ENCODE results near the gene FAM47B. TPM values are rescaled to one million over a fixed set of nuclear protein-coding genes. Genes with fewer than 3 reads are reported as not detected.

The FAM47B gene
- total RNA-seq, 3 donors from 2014 or later (not counting 1 experiment from before 2014, with no cell fraction given): not detected

GRCh38 chrX:34918091-34918736 lies 24.4 kb upstream of the FAM47B start:
- Histone ChIP-seq H3K4me1 (ENCODE audit: control insufficient read depth, insufficient read depth, low read length) (no peaks in the 10 kb centered on the region), H3K9me3 (ENCODE audit: control insufficient read depth, insufficient read depth, low read length) (no peaks in the 10 kb centered on the region), H3K36me3 (ENCODE audit: control insufficient read depth, insufficient read depth, low read length) (no peaks in the 10 kb centered on the region), H3K27me3 (ENCODE audit: control insufficient read depth, insufficient read depth, low read length) (no peaks in the 10 kb centered on the region), H3K27ac (ENCODE audit: low read length) (no peak overlapping the region), H3K4me3 (ENCODE audit: low read length) (no peak overlapping the region)
- Mint-ChIP-seq H3K4me1 (no peaks in the 10 kb centered on the region), H3K4me3 (no peak overlapping the region), H3K36me3 (no peaks in the 10 kb centered on the region), H3K27ac (no peak overlapping the region), H3K9me3 (peaks cover 0 to 3% of the 10 kb centered on the region in 2 donors), H3K27me3 (ENCODE audit: low read depth in 2 of 2) (no peaks in the 10 kb centered on the region)
- no peak for ATAC-seq
- WGBS (ENCODE audit: insufficient coverage): 65% methylated on average over 4 of the region's 5 CpGs
- intact Hi-C loops (cut with micrococcal nuclease): no loop called here
- no peak for TF ChIP-seq CTCF (IDR thresholded peaks at IDR 0.05)
- DNase-seq: no peak

- no peak for ATAC-seq
- WGBS (ENCODE audit: insufficient coverage): no CpG with 5 or more reads among the region's 1 CpG
Observed at GRCh38 chrX:34918856-34919255, 23.7 kb upstream of the FAM47B start.

GRCh38 chrX:34927866-34928265 lies 14.7 kb upstream of the FAM47B start:
- WGBS (ENCODE audit: insufficient coverage): no CpG with 5 or more reads among the region's 2 CpGs
- Mint-ChIP-seq H3K4me1 (no peaks in the 10 kb centered on the region), H3K27ac (no peak overlapping the region)

More at GRCh38 chrX:34918856-34919255, 23.7 kb upstream of the FAM47B start:
- H3K4me1 ChIP-seq (ENCODE audit: control insufficient read depth, insufficient read depth, low read length): no peaks in the 10 kb centered on the region
- no peak overlapping the region for H3K27ac Mint-ChIP-seq
- TF ChIP-seq CTCF (IDR thresholded peaks at IDR 0.05): no peak
- intact Hi-C loops (cut with micrococcal nuclease): no loop called here
- H3K36me3 ChIP-seq (ENCODE audit: control insufficient read depth, insufficient read depth, low read length): no peaks in the 10 kb centered on the region
- no peaks in the 10 kb centered on the region for H3K4me1 Mint-ChIP-seq
- H3K36me3 Mint-ChIP-seq: no peaks in the 10 kb centered on the region
- no peak for DNase-seq
- peaks cover 2 to 5% of the 10 kb centered on the region in 2 donors for H3K9me3 Mint-ChIP-seq
- no peak overlapping the region for H3K4me3 Mint-ChIP-seq
- H3K27me3 ChIP-seq (ENCODE audit: control insufficient read depth, insufficient read depth, low read length): no peaks in the 10 kb centered on the region
- H3K9me3 ChIP-seq (ENCODE audit: control insufficient read depth, insufficient read depth, low read length): no peaks in the 10 kb centered on the region
- no peak overlapping the region for H3K4me3 ChIP-seq (ENCODE audit: low read length)
- H3K27ac ChIP-seq (ENCODE audit: low read length): no peak overlapping the region
- no peaks in the 10 kb centered on the region for H3K27me3 Mint-ChIP-seq (ENCODE audit: low read depth in 2 of 2)

More at GRCh38 chrX:34927866-34928265, 14.7 kb upstream of the FAM47B start:
- H3K4me3 Mint-ChIP-seq: no peak overlapping the region
- intact Hi-C loops (cut with micrococcal nuclease): no loop called here
- ATAC-seq (no peak), DNase-seq (no peak)
- Histone ChIP-seq H3K4me3 (ENCODE audit: low read length) (no peak overlapping the region), H3K4me1 (ENCODE audit: control insufficient read depth, insufficient read depth, low read length) (no peaks in the 10 kb centered on the region), H3K9me3 (ENCODE audit: control insufficient read depth, insufficient read depth, low read length) (no peaks in the 10 kb centered on the region), H3K27me3 (ENCODE audit: control insufficient read depth, insufficient read depth, low read length) (no peaks in the 10 kb centered on the region), H3K36me3 (ENCODE audit: control insufficient read depth, insufficient read depth, low read length) (no peaks in the 10 kb centered on the region), H3K27ac (ENCODE audit: low read length) (no peak overlapping the region)
- H3K27me3 Mint-ChIP-seq (ENCODE audit: low read depth in 2 of 2): no peaks in the 10 kb centered on the region
- no peak for TF ChIP-seq CTCF (IDR thresholded peaks at IDR 0.05)
- peaks cover 6 to 7% of the 10 kb centered on the region in 2 donors for H3K9me3 Mint-ChIP-seq
- no peaks in the 10 kb centered on the region for H3K36me3 Mint-ChIP-seq

Measured in natural killer cell (primary cell).